ENCODE results near the gene ZNF574.
"Not testable (repeated sequence)": the region's sequence is repeated elsewhere in the genome, so short reads cannot be mapped to it uniquely, and the experiment has no call there.

ZNF574 gene

DNA sequence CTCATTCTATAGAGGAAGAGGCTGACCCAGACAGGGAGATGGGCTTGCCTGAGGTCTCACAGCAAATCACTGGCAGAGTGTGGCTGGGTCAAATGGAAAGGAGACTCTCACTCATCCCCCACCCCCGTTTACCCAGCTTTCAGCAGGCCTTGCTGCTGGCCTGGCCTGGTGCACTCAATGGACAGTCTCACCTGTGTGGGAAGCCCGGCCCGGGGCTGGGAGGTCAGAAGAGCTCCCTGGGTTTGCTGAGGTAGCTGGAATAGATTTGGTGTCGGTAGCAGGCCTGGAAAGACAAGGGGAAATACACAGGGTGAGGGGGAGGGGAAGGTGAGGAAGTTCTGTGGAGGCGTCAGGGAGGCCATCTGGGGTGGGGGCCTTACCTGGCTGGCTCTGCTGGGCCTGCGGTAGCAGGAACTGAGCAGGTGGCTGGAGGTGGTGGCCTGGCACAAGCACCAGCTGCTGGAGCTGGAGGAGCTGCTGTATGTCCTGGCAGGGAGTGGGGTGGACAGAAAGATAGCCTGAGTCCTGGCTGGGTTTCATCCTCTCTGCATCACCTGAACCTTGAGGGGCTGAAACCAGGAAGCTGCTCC, 23.5 kb downstream of the ZNF574 start:
- DNase-seq (ENCODE audit: low read depth in 3 of 3) = no peak

DNA sequence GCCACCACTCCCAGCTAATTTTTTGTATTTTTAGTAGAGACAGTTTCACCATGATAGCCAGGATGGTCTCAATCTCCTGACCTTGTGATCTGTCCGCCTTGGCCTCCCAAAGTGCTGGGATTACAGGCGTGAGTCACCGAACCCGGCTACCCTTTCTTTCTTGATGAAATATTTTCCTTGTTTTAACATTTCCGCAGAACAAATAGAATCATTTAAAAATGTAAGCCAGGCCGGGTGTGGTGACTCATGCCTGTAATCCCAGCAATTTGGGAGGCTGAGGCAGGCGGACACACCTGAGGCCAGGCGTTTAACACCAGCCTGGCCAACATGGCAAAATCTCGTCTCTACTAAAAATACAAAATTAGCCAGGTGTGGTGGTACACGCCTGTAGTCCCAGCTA, 24.3 kb downstream of the ZNF574 start:
- not testable (repeated sequence) for DNase-seq (ENCODE audit: low read depth in 3 of 3)

GRCh38 chr19:42102877-42103276, 26.9 kb downstream of the ZNF574 start:
- no peak for DNase-seq (ENCODE audit: low read depth in 3 of 3)

- DNase-seq (ENCODE audit: low read depth in 3 of 3) = no peak
These were observed 29.4 kb downstream of the ZNF574 start for GRCh38 chr19:42105368-42105767.

DNA sequence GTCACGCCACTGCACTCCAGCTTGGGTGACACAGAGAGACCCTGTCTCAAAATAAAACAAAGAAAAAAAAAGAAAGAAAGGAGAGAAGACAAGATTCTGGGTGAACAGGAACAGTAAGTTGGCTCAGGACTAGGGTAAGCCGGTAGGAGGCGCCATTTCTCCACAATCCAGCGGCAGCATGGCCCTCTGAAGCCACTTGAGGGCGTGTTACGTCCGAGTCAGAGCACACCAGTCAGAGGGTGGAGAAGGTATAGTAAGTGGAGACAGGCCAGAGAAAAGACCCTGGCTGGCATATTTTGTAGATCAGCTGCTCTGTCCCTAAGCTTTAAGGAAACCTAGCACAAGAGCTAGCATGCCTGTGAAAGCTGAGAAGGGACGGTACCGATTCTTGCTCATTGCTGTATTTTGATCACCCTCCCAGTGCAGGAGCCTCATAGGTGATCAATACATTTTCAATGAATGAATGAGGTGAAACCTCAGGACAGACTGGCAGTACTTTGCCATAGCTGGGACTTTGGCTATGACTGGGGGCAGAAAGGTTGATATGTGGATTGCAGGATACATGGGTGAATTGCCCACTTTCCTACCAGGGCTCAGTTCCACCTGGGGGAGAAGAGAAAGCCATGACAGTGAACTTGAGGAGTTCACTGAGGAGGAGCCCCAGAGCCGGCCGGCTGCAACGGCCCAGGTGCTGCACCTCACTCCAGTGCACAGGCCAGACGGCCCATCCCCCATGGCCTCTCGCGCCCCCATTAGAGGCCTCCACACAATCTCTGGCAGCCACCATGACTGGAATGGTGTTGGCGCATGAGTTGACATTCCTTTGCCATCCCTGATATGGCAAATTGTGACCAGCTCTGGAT, 32.8 kb downstream of the ZNF574 start:
- peak; percentile 81 to 87 (median 85) for DNase-seq (ENCODE audit: low read depth in 3 of 3)

DNA sequence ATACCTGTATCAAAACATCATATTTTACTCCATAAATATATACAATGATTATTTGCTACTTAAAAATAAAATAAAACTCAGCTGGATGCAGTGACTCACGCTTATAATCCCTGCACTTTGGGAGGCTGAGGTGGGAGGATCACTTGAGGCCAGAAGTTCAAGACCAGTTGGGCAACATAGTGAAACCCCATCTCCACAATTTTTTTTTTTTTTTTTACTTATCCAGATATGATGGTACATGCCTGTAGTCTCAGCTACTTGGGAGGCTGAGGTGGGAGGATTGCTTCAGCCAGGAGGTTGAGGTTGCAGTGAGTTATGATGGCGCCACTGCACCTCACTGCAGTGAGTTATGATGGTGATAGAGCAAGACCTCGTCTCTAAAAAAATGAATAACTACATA, 33.9 kb downstream of the ZNF574 start:
- DNase-seq (ENCODE audit: low read depth in 3 of 3) = no peak

DNA sequence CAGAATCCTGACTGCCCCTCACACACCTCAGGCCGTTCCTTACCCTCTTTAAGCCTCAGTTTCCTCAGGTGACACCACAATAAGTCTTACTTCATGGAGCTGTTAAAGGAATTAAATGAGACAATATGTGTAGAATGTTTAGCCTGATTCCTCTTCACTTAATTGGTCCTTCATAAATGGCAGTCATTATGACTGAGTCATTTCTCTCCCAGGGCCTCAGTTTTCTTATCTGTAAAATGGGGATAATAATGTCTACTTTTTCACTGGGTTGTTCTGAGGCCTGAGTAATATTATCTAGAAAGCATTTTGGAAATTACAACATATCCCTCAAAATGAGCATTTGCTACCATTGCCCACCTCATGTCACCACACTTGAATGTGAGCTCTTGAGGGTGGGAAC, 34.7 kb downstream of the ZNF574 start:
- no peak for DNase-seq (ENCODE audit: low read depth in 3 of 3)

DNA sequence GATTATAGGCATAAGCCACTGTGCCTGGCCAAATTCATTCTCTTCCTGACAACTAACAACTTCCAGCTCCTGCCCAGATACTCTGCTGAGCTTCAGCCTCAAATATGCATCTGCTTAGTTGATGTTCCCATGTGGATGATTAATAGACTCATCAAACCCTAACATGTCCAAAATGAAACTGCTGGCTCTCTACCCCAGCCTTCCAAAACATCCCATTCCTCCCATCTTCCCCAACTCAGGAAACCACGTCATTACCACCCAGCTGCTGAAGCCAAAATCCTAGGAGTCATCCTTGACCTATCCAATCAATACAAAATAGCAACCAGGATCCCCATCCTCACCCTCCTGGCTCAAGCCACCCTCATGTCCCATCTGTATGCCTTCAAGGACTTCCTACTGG, 35.4 kb downstream of the ZNF574 start:
- no peak for DNase-seq (ENCODE audit: low read depth in 3 of 3)

GRCh38 chr19:42111811-42112210, 35.8 kb downstream of the ZNF574 start:
- DNase-seq (ENCODE audit: low read depth in 3 of 3) = no peak

DNA sequence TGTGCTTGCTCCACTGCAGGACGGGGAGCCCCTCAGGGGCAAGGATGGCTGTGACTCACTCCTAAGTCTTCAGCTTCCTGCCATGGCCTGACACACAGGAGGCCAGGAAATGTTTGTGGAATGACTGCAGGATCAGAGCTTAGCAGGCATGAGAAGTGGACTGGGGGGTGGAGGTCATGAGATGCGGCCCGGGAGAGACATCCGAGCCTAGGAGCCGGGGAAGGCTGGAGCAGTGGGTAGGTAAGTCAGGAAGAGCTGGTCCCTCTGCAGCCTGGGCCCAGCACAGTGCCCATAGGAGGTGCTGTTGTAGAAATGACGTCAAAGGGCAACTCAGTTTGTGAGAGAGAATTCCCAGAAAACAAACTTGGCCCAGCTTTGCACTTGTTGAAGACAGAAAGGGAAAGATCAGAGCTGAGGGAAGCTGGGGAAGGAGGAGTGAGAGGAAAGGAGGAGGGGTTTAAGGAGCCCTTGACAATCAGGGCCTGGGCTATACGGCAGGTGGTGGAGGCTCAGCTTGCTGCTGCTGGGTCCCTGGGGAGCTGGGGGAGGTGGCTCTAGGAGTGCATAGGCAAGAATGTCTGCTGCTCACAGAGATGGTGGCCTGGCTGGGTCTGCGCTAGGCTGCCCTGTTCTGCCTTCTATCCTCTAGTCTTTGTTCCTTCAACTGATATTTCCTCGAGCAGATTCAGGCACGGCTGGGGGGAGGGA, 37.8 kb downstream of the ZNF574 start:
- DNase-seq (ENCODE audit: low read depth in 3 of 3) = no peak

DNA sequence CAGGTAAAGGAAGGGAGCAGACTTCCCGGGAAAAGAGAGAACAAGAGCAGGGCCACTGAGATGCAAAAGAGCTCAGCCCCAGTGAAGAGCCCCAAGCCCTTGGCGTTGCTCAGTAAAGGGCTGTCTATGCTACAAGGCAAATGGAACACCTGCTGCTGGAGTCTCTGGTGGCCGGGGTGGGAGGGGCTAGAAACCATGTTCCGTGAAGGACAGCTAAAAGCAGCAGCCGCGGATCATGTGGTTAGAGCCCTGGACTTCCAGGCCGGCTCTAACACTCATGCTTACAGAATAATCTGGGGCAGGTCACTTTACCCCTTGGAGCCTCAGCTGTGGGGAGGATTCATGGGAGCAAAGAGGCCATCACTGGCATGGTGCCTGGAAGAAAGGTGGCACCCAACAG, 38.4 kb downstream of the ZNF574 start:
- no peak for DNase-seq (ENCODE audit: low read depth in 3 of 3)

DNA sequence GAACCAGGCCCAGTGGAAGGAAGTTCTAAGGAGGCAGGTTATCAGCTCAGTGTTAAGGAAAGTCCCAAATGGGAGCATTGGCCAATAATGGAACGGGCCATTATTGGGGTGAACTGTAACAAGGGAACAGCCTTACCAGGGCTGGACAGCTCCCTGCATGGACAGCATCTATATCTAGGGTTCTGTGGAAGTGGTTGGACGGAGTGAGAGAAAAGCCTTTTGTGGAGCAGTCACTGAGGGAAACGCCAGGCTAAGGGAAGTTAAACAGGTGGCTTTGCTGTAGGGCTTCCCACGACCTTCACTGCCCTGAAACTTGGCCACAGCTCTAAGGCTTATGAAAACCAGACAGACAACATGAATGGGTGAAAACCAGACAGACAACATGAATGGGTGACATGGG, 39.3 kb downstream of the ZNF574 start:
- DNase-seq (ENCODE audit: low read depth in 3 of 3) = no peak

- DNase-seq (ENCODE audit: low read depth in 3 of 3) = no peak
These were observed 39.7 kb downstream of the ZNF574 start for GRCh38 chr19:42115705-42116104.

DNA sequence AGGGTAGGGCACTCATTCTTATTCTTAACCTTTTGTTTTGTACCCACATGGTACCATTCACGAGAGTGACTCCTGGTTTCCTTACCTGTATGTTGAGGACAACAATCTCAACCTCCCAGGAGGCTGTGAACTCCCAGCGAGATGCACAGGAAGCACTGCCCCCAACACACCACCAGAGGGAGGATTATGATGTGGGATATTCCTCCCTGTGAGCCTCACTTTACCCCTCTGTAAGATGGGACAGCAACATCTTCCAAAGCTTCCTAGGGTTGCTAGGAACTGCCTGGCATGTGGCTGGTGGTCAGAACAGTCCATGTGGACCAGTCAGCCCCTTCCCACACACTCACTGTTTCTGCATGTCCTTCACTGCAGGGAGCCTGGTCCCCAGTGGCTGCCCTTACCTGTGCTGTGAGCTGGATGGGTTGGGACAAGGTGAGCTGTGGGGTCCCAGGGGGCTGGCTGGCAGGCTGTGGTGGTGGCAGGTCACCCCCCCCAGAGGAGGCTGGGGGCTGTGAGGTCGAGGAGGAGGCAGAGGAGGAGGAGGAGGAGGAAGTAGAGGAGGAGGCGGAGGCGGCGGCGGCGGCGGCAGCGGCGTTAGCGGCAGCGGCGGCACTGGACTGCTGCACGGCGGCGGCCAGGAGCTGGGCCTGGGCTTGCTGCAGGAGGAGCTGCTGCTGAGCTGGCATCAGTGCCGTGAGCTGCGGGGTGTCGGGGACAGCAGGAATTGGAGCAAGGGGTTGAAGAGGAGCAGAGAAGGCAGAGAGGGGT, 40.5 kb downstream of the ZNF574 start:
- DNase-seq (ENCODE audit: low read depth in 3 of 3) = no peak

- DNase-seq (ENCODE audit: low read depth in 3 of 3) = no peak
These were observed 41.1 kb downstream of the ZNF574 start for GRCh38 chr19:42117076-42117475.

DNA sequence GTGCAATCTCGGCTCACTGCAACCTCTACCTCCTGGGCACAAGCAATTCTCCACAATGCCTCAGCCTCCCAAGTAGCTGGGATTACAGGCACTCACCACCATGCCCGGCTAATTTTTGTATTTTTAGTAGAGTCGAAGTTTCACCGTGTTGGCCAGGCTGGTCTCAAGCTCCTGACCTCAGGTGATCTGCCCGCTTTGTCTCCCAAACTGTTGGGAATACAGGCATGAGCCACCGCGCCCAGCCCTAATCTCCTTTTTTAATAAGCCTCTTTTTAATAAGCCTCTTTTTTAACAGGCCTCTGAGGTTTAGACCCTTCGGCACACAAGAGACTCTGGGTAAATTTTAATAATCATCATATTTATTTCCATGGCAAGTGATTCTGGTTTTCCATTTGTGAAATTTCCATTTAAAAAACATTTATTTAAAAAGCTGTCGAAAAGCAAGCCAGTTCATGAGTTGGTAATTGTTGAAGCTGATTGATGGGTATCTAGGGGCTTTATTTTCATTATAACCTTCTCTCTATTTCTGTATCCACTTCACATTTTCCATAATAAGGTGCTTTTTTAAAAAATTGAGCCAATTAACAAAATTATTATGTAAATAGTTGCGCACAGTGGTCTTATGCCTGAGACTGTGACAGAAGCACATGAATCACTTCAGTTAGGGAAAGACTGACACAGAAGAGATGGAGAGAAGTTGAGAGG, 44.5 kb downstream of the ZNF574 start:
- DNase-seq (ENCODE audit: low read depth in 3 of 3) = no peak

DNA sequence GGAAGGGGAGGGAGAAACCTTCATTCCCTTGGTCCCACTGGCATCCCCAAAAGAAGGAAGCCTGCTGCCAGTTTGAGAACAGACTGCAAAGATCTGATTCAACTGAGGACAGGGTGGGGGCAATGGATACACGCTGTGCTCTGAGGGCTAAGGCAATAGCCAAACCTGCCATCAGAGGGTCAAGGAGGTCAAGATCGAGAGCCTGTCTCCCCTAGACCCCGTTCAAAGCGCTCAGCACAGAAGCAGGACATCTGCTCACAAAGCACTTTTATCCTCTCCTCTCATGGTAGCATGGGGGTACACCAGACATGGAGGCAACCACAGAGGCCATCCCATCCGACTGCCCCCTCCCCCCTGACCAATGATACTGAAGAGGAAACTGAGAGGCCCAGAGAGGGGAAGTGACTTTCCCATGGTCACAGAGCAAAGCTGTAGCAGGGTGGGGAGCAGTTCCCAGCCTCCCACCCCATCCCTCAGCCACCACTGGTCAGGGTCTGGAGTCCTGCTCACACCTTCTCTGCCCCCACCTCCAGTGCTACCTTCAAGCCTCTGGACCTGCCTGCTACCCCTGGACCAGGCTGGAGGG, 45.2 kb downstream of the ZNF574 start:
- no peak for DNase-seq (ENCODE audit: low read depth in 3 of 3)

GRCh38 chr19:42121656-42122069, 45.7 kb downstream of the ZNF574 start:
- peak; percentile 70 to 88 (median 75) for DNase-seq (ENCODE audit: low read depth in 3 of 3)

- DNase-seq (ENCODE audit: low read depth in 3 of 3) = peak; percentile 49 to 80 (median 69)
These were observed 47.0 kb downstream of the ZNF574 start for GRCh38 chr19:42122691-42123607.

DNA sequence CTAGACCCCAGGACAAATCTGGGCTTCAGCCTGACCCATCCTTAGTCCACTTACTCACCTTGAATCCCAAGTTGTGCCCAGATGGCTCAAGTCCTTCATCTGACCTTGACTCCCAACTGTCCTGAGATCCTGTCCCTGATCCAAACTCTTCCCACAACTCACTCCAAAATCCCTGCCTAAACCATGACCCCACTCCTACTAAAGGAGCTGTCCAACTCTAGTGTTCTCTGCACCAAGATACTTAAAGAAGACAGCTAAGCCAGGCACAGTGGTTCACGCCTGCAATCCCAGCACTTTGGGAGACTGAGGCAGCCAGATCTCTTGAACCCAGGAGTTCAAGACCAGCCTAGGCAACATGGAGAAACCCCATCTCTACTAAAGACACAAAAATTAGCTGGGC, 47.8 kb downstream of the ZNF574 start:
- DNase-seq (ENCODE audit: low read depth in 3 of 3) = no peak

Data from stimulated activated CD4-positive, alpha-beta T cell treated with anti-CD3 and anti-CD28 coated beads, TNF-alpha, amount 100 ng/mL, for 24 hours (primary cell).